LNCAP (cell line): Measurements from ENCODE around the gene CLEC12A.
A peak's percentile ranks its signal among the peaks of the same experiment; 100 is the strongest.

ENCODE experiments used
- CTCF ChIP-seq: fragments of 450-650 bp; IDR thresholded peaks from 2 replicates; pipeline ENCODE4 v1.5.1; 2017; ENCODE audit warnings: mild to moderate bottlenecking

The CLEC12A gene

GRCh38 chr12:9935026-9935425 lies 36.2 kb upstream of the CLEC12A start:
- TF ChIP-seq CTCF: no peak

GRCh38 chr12:9936591-9936990 lies 34.6 kb upstream of the CLEC12A start:
- TF ChIP-seq CTCF: no peak

- peak; percentile 66 for TF ChIP-seq CTCF
These were observed 30.8 kb upstream of the CLEC12A start for GRCh38 chr12:9940375-9940774.

GRCh38 chr12:9941838-9942237 lies 29.4 kb upstream of the CLEC12A start:
- no peak for TF ChIP-seq CTCF

GRCh38 chr12:9943240-9943639 lies 28.0 kb upstream of the CLEC12A start:
- TF ChIP-seq CTCF: no peak

GRCh38 chr12:9944391-9944790 lies 26.8 kb upstream of the CLEC12A start:
- TF ChIP-seq CTCF: no peak

DNA sequence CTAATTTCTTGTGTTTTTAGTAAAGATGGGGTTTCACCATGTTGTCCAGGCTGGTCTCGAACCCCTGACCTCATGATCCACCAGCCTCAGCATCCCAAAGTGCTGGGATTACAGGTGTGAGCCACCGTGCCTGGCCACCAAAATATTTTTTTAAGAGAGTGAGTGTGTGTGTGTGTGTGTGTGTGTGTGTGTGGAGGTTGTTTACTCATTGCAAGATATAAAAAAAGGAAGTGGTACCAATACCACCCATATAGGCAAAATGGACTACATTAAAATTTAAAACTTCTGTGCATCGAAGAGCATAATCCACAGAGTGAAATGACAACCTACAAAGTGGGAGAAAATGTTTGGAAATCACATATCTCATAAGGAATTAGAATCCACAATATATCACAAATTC lies 23.5 kb upstream of the CLEC12A start:
- no peak for TF ChIP-seq CTCF

- no peak for TF ChIP-seq CTCF
These were observed 22.5 kb upstream of the CLEC12A start for GRCh38 chr12:9948606-9949296.
